Activated gamma-delta T cell treated with Interleukin-2 at 50 U/mL for 16 hours (primary cell): ENCODE data around the gene PBXIP1.
"Not testable (repeated sequence)": the region's sequence is repeated elsewhere in the genome, so short reads cannot be mapped to it uniquely, and the experiment has no call there.

Source experiments
- DNase-seq: peaks from one replicate; pipeline ENCODE4 v3.0.0-alpha.2; 2020

The PBXIP1 gene

GRCh38 chr1:154994591-154994990 lies 38.7 kb upstream of the PBXIP1 start:
- no peak for DNase-seq

GRCh38 chr1:154994269-154994587 lies 38.3 kb upstream of the PBXIP1 start:
- no peak for DNase-seq

GRCh38 chr1:154993572-154994268 lies 37.8 kb upstream of the PBXIP1 start, which contains the start of gene LENEP:
TSS of gene LENEP (plus strand) at chr1:154993586. CDS start at chr1:154993608, 22 bp downstream.
- DNase-seq = no peak

- DNase-seq = no peak
Measured at GRCh38 chr1:154992721-154993571, 37.0 kb upstream of the PBXIP1 start.

GRCh38 chr1:154990276-154990675 lies 34.4 kb upstream of the PBXIP1 start:
- DNase-seq = no peak

- DNase-seq = no peak
Measured at GRCh38 chr1:154989195-154989860, 33.4 kb upstream of the PBXIP1 start.

- no peak for DNase-seq
Measured at GRCh38 chr1:154988058-154988954, 32.4 kb upstream of the PBXIP1 start.

- DNase-seq = no peak
Measured at GRCh38 chr1:154987326-154987725, 31.4 kb upstream of the PBXIP1 start.

GRCh38 chr1:154986736-154987135 lies 30.8 kb upstream of the PBXIP1 start:
- not testable (repeated sequence) for DNase-seq

- no peak for DNase-seq
Measured at GRCh38 chr1:154983776-154984466, 28.0 kb upstream of the PBXIP1 start.

GRCh38 chr1:154982897-154983648 lies 27.2 kb upstream of the PBXIP1 start, which contains the start of gene FLAD1:
TSS of gene FLAD1 (plus strand) at chr1:154983344. CDS start at chr1:154983695, 351 bp downstream.
- DNase-seq = peak; percentile 93

GRCh38 chr1:154982341-154982740 lies 26.4 kb upstream of the PBXIP1 start:
- no peak for DNase-seq

GRCh38 chr1:154978360-154978759 lies 22.5 kb upstream of the PBXIP1 start:
- DNase-seq = no peak

GRCh38 chr1:154977762-154978161 lies 21.9 kb upstream of the PBXIP1 start:
- DNase-seq = not testable (repeated sequence)

- peak; percentile 41 for DNase-seq
Measured at GRCh38 chr1:154975409-154976059, 19.6 kb upstream of the PBXIP1 start.

- DNase-seq = peak; percentile 94
Measured at GRCh38 chr1:154974808-154975408, 19.0 kb upstream of the PBXIP1 start.

- peak; percentile 96 for DNase-seq
Measured at GRCh38 chr1:154974102-154974807, 18.4 kb upstream of the PBXIP1 start, which contains the start of gene CKS1B. TSS of gene CKS1B (plus strand) at chr1:154974681. CDS start at chr1:154974746, 65 bp downstream.

GRCh38 chr1:154973344-154974101 lies 17.6 kb upstream of the PBXIP1 start:
- peak; percentile 89 for DNase-seq
